OCI-LY1 (cell line): Measurements from ENCODE around the gene AFAP1.

Experiments
- EZH2 ChIP-seq: fragments of 200-600 bp; sonication (generic), shearing (Covaris generic); IDR thresholded peaks from 2 replicates; pipeline ENCODE4 v1.8.0; 2017; ENCODE audit warnings: borderline replicate concordance, mixed run types, mild to moderate bottlenecking, antibody characterized with exemption, low read length, moderate library complexity, mixed read lengths
- TF ChIP-seq, protein P1 (sequence below): fragments of 200-600 bp; sonication (generic), shearing (Covaris generic); IDR thresholded peaks from 2 replicates; pipeline ENCODE4 v1.5.1; 2017; ENCODE audit warnings: mild to moderate bottlenecking, antibody characterized with exemption, low read length, moderate library complexity, mixed read lengths

DNA sequence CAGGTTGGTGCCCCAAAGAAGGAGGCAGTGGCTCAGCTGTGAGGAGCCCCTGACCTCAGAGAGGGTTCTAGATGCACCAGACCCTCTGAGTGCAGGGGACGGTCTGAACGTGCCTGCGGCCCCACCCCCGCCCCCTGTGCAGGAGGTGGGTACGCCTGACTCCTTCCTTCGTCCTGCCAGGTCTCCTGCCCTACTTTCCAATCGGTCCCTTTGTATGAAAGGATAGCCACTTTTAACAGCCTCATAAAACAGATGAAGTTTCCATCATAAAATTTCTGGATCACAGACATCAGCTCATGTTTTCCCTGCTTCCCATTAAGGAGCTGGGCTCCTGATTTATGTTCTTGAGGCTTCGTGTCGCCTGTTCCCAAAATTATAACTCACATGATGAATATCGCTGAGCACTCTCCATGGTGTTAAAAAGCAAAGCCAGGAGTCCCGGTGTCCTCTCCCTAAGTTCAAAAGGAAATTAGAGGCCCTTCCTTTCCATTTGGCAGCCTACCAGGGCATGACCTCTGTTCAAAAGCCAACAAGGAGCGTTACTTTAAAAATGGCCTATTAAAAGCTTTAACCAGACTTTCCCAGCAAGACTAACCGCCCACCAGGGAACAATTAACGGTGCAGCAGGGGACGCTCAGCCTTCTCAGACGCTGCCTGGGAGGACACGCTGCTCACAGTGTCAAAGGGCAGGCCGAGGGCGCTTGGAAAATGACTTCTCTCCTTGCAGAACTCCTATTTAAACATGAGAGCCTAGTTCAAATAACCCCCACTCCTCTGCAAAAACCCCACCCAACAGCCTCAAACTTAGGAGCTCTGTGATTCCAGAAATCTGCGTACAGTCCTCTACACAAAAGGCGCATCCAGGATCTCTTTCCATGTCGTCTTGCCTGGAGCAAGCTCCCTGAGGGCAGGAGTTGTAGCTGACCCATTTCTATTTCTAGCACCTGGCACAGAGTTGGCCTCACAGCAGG is 181.9 kb downstream of the AFAP1 start:
- TF ChIP-seq, protein P1, sequence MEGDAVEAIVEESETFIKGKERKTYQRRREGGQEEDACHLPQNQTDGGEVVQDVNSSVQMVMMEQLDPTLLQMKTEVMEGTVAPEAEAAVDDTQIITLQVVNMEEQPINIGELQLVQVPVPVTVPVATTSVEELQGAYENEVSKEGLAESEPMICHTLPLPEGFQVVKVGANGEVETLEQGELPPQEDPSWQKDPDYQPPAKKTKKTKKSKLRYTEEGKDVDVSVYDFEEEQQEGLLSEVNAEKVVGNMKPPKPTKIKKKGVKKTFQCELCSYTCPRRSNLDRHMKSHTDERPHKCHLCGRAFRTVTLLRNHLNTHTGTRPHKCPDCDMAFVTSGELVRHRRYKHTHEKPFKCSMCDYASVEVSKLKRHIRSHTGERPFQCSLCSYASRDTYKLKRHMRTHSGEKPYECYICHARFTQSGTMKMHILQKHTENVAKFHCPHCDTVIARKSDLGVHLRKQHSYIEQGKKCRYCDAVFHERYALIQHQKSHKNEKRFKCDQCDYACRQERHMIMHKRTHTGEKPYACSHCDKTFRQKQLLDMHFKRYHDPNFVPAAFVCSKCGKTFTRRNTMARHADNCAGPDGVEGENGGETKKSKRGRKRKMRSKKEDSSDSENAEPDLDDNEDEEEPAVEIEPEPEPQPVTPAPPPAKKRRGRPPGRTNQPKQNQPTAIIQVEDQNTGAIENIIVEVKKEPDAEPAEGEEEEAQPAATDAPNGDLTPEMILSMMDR, result no peak
- TF ChIP-seq EZH2, result no peak
